ENCODE data around the gene TUBB2B.
"Not testable (repeated sequence)": the region's sequence is repeated elsewhere in the genome, so short reads cannot be mapped to it uniquely, and the experiment has no call there.

The TUBB2B gene

DNA sequence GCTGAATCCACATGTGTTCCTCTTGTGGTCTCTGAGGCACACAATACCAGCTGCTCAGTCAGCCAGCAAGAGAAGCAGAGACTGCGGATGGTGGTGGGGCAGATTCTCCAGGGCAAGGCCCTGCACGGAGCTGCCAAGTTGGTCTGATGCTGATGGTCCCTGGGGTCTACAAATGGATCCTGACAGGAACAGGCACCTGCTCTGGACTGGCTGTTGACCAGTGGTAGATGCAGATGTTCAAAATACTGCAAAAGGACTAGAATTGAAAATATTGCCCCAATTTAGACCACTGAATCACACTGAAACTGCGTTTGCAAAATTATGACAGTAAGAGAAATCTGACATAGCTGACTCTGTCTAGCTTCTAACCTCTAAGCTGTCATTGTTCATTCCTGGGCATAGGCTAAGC, 40.5 kb downstream of the TUBB2B start:
- no peak for DNase-seq (ENCODE audit: low spot score)

DNA sequence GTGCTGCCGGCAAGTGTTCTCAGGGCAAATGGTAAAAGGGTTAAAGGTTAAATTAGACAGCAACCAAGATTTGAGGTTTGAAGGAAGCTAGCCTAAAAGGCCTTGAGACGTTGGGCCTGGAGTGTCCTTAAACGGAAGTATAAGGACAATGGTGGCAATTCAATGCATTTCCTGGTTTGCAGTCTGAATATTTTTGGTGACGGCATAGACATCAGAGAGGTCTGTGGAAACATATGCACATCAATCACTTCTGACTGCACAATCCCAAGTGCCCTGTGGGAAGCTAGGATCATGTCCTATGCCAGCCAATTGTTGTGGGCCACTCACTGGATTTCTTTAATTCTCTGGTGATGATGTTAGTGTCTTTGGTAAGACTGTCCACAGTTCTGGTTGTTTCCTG, 44.4 kb downstream of the TUBB2B start:
- no peak for DNase-seq (ENCODE audit: low spot score)

DNA sequence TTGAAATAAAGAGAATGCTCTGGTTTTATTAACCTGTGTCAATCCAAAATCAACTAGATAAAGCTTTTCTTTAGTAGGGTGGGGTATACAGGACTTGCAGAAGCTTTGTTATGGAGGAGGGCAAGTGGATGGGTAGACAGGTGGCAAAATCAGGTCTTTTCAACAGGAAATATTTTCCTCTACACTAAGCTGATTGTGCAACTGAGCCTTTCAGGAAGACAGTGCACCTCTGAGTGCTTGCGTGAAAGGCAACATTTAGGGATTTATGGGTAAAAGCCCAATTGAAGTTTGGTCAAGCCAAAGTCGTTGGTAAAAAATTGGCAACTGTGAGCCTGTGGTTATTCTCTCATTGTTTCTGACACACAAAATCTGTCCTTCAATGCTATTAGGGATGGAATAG, 46.3 kb downstream of the TUBB2B start:
- DNase-seq (ENCODE audit: low spot score), result no peak

DNA sequence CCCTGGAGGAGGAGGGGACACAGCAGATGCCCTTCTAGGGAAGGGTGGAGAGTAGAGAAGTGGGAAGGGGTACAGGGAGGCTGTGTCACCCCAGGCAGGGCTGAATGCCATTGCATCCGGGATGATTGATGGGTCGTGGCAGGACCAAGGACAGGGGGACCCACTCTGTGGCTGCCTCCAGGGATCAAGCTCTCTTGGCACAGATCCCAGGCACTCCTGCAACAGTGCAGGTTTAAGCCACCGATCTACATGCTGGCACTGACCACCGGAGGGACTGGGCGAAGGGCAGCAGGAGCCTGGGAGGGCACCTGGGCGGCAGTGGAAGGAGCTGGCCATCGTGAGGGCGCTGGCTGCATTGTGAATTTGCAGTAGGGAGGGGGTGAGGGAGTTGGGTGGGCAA, 47.5 kb downstream of the TUBB2B start:
- DNase-seq (ENCODE audit: low spot score), result not testable (repeated sequence)

DNA sequence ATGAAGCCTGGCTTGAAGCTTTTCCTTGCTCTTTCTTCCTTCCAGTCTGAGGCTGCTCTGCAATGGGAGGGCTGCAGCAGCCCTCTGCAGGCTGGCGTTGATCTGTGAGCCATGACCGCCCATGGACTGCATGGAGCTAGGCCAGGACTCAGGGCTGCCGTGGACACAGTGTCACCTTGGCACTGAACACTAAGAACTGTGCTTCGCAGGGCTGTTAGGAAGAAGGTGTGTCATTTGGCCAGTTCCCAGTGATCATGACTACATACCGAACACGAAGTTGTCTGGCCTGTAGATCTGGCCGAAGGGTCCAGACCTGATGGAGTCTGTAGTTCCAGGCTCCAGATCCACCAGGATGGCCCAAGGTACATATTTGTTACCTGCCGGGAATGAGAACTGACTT, 48.8 kb downstream of the TUBB2B start:
- not testable (repeated sequence) for DNase-seq (ENCODE audit: low spot score)

DNA sequence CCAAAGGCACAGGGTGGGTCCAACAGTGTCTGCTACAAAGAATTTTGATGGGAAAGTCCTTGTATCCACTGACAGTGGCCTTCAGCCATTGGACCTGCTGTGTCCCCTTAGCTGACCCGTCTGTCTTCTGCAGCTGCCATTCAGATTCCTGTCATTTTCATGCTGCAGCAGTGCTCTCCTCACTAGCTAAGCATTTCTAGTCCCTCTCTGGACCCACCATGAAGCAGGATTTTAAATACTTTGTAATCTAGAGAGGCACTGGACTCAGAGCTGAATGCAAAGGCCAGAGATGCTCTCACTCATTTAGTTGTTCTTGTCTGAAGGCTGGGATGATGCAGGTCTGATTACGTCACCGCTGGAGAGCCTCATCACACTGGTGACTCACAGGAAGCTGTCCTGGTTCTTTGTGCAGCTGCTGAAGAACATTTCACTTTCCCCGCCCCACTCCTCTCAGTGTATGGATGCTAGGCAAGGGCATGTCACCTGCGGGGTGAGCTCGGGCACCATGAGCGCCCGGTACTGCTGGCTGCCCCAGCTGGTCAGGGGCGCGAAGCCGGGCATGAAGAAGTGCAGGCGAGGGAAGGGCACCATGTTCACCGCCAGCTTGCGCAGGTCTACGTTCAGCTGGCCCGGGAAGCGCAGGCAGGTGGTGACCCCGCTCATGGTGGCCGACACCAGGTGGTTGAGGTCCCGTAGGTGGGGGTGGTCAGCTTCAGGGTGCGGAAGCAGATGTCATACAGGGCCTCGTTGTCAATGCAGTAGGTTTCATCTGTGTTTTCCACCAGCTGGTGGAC, 50.7 kb downstream of the TUBB2B start:
- no peak for DNase-seq (ENCODE audit: low spot score)

DNA sequence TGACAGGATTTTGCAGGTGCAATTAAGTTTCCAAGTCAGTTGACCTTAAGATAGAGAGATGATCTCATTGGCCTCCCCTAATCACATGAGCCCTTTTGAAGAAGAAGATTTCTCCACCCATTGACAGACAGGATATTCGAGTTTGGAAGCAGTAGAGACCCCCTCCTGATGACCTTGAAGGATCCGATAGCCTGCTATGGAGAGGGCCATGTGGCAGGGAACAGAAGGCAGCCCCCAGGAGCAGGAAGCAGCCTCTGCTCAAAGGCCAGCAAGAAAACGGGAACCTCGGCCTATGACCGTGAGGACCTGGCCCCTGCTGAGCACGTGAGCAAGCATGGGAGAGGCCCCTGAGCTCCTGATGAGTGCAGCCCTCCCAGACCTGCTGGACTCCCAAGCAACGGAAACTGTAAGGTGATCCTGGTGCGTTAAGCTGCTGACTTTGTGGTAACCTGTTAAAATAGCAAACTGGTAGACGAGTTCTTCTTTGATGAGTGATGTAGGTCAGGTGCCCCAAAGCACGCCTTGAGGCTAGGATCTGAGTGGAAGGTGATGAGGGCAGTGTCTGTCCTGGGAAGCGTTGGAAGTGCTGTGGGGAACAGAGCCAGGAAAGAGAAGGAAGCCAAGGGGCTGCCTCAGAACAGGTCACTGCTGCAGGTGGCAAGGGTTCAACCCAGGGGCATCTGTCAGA, 51.6 kb downstream of the TUBB2B start:
- DNase-seq (ENCODE audit: low spot score), result no peak

All from left forelimb (tissue), 1 donor.